ENCODE results near the gene PABPN1L. TPM values are rescaled to one million over a fixed set of nuclear protein-coding genes. Genes with fewer than 3 reads are reported as not detected.
A peak's percentile ranks its signal among the peaks of the same experiment; 100 is the strongest.

The PABPN1L gene
- total RNA-seq, 1 donor from 2014 or later = 0.40 TPM

DNA sequence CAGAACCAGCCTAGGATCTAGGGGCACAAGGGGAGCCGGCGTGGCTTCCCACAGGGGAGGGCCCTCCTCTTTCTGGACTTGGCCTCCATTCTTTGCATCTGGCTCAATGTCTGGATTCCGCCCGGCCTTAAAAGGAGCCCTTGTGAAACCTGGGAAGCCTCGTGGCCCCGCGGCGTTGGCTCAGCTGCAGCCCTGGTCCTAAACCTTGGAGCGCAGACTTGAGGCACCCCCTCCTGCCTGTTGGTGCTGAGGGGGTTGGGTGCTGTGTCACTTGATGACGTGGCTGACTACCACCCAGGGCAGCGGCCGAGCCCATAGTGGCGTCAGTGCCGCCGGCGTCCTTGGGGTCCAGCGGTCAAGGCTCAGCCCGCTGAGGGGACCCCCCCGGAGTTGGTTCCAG lies 5.1 kb downstream of the PABPN1L start:
- Mint-ChIP-seq H3K27me3 (ENCODE audit: low read depth) (no peaks in the 10 kb centered on the region), H3K9me3 (no peaks in the 10 kb centered on the region), H3K4me3 (no peak overlapping the region), H3K4me1 (peaks cover 11% of the 10 kb centered on the region), H3K36me3 (peaks cover 11% of the 10 kb centered on the region), H3K27ac (no peak overlapping the region)
- no peak for DNase-seq (ENCODE audit: low spot score in 2 of 2, unreplicated experiment in 2 of 2)
- TF ChIP-seq, protein P1, sequence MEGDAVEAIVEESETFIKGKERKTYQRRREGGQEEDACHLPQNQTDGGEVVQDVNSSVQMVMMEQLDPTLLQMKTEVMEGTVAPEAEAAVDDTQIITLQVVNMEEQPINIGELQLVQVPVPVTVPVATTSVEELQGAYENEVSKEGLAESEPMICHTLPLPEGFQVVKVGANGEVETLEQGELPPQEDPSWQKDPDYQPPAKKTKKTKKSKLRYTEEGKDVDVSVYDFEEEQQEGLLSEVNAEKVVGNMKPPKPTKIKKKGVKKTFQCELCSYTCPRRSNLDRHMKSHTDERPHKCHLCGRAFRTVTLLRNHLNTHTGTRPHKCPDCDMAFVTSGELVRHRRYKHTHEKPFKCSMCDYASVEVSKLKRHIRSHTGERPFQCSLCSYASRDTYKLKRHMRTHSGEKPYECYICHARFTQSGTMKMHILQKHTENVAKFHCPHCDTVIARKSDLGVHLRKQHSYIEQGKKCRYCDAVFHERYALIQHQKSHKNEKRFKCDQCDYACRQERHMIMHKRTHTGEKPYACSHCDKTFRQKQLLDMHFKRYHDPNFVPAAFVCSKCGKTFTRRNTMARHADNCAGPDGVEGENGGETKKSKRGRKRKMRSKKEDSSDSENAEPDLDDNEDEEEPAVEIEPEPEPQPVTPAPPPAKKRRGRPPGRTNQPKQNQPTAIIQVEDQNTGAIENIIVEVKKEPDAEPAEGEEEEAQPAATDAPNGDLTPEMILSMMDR (IDR thresholded peaks at IDR 0.05; ENCODE audit: unreplicated experiment) = no peak

DNA sequence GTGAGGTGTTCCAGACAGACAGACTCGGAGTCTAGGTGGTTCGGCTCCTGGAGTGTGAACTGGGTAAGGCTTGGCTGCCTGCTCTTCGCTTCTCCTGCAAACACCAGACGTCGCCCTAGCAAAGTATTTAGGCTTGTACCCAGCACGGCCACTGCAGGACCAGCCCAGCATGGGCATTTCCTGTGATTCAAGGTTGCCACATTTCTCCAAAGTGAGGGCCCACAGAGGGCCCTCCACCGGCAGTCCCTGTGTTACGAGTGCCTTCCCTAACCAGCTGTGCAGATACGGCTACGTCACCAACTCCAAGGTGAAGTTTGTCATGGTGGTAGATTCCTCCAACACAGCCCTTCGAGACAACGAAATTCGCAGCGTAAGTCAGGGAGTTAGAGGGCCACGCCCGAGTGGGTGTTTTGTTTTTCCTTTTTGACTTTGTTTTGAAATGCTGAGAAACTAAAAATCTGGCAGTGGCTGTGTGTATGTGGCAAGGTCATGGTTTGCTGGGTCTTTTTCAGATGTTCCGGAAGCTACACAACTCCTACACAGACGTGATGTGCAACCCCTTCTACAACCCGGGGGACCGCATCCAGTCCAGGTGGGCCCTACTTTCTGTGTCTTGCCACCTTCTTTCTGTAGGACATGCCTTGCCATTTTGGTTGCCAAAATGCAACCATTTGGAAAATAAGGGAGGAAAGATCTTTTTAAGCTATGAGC lies 6.9 kb downstream of the PABPN1L start:
- H3K4me3 Mint-ChIP-seq = no peak overlapping the region
- TF ChIP-seq, protein P1 (IDR thresholded peaks at IDR 0.05; ENCODE audit: unreplicated experiment) = no peak
- peaks cover 11% of the 10 kb centered on the region for H3K36me3 Mint-ChIP-seq
- no peaks in the 10 kb centered on the region for H3K27me3 Mint-ChIP-seq (ENCODE audit: low read depth)
- peaks cover 14% of the 10 kb centered on the region for H3K4me1 Mint-ChIP-seq
- no peak for DNase-seq (ENCODE audit: low spot score in 2 of 2, unreplicated experiment in 2 of 2)
- peak overlapping the region; percentile 21 for H3K27ac Mint-ChIP-seq
- H3K9me3 Mint-ChIP-seq = no peaks in the 10 kb centered on the region

DNA sequence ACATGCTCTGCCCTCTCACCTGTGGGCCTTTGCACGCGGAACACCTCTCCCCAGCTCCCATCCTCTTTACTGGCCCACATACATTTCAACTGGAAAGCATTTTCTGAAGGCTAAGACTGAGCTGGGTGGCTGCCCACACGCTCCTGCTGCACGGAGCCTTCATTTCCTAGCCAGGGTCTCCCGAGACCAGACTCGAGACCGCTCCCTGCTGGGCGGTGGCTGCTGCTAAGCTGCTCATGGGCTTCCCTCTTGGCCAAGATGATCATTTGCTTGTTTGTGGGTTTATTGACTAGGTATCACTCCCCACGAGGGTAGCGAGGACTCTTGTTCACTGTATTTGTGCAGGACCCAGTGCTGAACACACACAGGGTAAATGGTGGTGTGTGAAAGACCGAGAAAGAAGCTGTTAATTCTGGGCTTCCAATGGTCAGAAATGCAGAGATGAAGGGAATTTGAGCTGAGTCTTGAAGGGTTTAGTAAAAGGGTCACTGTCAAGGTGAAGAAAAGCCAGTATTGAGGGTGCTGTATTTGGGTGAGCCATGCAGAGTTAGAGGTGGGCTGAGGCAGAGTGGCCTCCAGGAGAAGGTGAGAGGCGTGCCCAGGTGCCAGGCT lies 8.6 kb downstream of the PABPN1L start:
- H3K27ac Mint-ChIP-seq = peak overlapping the region; percentile 99
- no peaks in the 10 kb centered on the region for H3K9me3 Mint-ChIP-seq

GRCh38 chr16:88856828-88857727 lies 9.4 kb downstream of the PABPN1L start, which contains the start of the genes GALNS and TRAPPC2L:
GALNS (minus strand) TSS chr16:88856947; CDS start chr16:88856877, 70 bp downstream.
TRAPPC2L (plus strand) TSS chr16:88857127; CDS start chr16:88857151, 24 bp downstream.
- H3K27ac Mint-ChIP-seq = peak within 1 kb of the TSS; percentile 99
- H3K9me3 Mint-ChIP-seq = no peaks in the 10 kb centered on the region
- TF ChIP-seq, protein P1 (IDR thresholded peaks at IDR 0.05; ENCODE audit: unreplicated experiment) = no peak

More for the DNA sequence above, 8.6 kb downstream of the PABPN1L start:
- H3K27me3 Mint-ChIP-seq (ENCODE audit: low read depth) = no peaks in the 10 kb centered on the region
- H3K4me3 Mint-ChIP-seq = peak overlapping the region; percentile 89
- TF ChIP-seq, protein P1 (IDR thresholded peaks at IDR 0.05; ENCODE audit: unreplicated experiment) = peak; percentile 36
- peak; percentile 62 to 79 for DNase-seq (ENCODE audit: low spot score in 2 of 2, unreplicated experiment in 2 of 2)
- peaks cover 11% of the 10 kb centered on the region for H3K36me3 Mint-ChIP-seq
- H3K4me1 Mint-ChIP-seq = peaks cover 14% of the 10 kb centered on the region

DNA sequence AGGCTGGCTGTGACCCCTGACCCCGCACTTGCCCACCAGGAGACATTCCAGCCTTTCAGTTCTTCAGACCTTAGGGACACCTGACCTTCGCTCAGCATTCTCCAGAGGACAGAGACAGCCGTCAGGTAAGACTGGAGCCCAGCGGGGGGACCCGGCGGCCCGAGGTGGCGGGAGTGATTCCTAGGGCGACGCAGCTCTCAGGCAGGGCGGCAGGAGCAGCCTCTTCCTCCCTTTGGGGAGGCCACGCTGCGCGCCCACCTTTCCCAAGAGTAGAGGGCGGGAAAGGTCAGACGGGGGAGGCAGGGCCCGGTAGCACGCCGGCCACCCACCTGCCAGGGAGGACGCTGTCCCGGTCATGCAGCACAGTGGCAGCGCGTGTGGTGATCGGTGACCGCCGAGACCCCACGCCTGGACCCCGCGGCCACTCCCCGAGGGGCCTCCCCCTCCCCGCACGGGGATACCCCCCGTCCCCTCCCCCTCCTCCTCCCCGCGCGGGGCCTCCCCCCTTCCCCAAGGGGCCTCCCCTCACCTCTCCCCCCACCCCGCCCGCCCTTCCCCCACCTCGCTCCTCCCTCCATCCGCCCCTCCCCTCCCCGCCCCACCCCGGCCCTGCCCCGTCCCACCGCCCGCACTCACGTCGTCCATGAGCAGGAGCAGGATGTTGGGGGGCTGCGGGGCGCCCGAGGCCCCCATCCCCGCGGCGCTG lies 10.2 kb downstream of the PABPN1L start:
- H3K27me3 Mint-ChIP-seq (ENCODE audit: low read depth) = no peaks in the 10 kb centered on the region
- no peak overlapping the region for H3K27ac Mint-ChIP-seq
- TF ChIP-seq, protein P1 (IDR thresholded peaks at IDR 0.05; ENCODE audit: unreplicated experiment) = no peak
- H3K36me3 Mint-ChIP-seq = peaks cover 8% of the 10 kb centered on the region
- peak overlapping the region; percentile 89 for H3K4me3 Mint-ChIP-seq
- no peak for DNase-seq (ENCODE audit: low spot score in 2 of 2, unreplicated experiment in 2 of 2)
- no peaks in the 10 kb centered on the region for H3K9me3 Mint-ChIP-seq
- peaks cover 14% of the 10 kb centered on the region for H3K4me1 Mint-ChIP-seq

More at GRCh38 chr16:88856828-88857727, 9.4 kb downstream of the PABPN1L start, which contains the start of the genes GALNS and TRAPPC2L:
- H3K27me3 Mint-ChIP-seq (ENCODE audit: low read depth) = no peaks in the 10 kb centered on the region
- DNase-seq (ENCODE audit: low spot score in 2 of 2, unreplicated experiment in 2 of 2) = peak; percentile 100
- H3K36me3 Mint-ChIP-seq = peaks cover 7% of the 10 kb centered on the region
- H3K4me1 Mint-ChIP-seq = peaks cover 14% of the 10 kb centered on the region
- peak within 1 kb of the TSS; percentile 89 for H3K4me3 Mint-ChIP-seq
